Epidermal melanocyte (primary cell): ENCODE measurements around the gene SLC39A11.
"Not testable (repeated sequence)": the region's sequence is repeated elsewhere in the genome, so short reads cannot be mapped to it uniquely, and the experiment has no call there.

Source experiments
- DNase-seq: peaks from one replicate; pipeline ENCODE4 v3.0.0; 2011; ENCODE audit warnings: low spot score; ENCODE audit not compliant: insufficient read length

The SLC39A11 gene

GRCh38 chr17:72802726-72803125 is 289.8 kb downstream of the SLC39A11 start:
- DNase-seq: no peak

GRCh38 chr17:72797142-72797541 is 295.3 kb downstream of the SLC39A11 start:
- DNase-seq: no peak

- DNase-seq: no peak
Measured at GRCh38 chr17:72795941-72796340, 296.5 kb downstream of the SLC39A11 start.

DNA sequence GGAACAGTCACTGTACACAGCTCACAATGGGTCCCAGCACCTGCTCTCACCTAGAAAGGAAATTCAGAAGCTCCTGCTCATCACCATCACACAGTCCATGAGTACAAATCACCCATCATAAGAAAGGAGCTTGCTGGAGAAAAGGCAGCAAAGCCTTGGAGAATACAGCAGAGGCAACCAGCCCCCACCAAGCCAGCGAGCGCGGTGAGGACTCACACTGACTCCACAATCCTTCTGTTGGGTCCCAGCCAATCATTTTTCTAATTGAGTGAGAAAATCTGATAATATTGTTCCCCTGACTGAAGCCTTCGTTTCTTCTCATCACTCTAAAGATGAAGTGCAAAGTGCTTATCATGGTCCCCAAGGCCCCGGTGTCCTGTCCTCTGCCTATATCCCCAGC is 298.3 kb downstream of the SLC39A11 start:
- DNase-seq: no peak

- DNase-seq: no peak
Measured at GRCh38 chr17:72792771-72793170, 299.7 kb downstream of the SLC39A11 start.

DNA sequence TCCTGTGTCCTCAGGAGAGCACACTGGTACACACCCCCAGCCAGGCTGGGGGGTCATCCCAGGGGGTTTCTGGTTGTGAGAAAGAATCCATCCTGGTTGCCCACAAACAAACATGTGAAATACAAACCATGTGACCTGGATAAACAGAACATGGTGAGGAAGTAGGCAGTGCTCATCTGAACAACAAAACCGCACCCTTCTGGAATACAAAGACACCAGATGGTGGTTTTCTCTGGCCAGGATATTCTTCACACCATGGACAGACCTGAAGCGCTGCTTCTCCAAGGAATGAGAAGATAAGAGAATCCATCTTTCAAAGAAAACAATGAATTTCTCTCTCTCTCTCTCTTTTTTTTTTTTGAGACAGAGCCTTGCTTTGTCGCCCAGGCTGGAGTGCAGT is 302.3 kb downstream of the SLC39A11 start:
- no peak for DNase-seq

- no peak for DNase-seq
Measured at GRCh38 chr17:72789711-72790110, 302.8 kb downstream of the SLC39A11 start.

DNA sequence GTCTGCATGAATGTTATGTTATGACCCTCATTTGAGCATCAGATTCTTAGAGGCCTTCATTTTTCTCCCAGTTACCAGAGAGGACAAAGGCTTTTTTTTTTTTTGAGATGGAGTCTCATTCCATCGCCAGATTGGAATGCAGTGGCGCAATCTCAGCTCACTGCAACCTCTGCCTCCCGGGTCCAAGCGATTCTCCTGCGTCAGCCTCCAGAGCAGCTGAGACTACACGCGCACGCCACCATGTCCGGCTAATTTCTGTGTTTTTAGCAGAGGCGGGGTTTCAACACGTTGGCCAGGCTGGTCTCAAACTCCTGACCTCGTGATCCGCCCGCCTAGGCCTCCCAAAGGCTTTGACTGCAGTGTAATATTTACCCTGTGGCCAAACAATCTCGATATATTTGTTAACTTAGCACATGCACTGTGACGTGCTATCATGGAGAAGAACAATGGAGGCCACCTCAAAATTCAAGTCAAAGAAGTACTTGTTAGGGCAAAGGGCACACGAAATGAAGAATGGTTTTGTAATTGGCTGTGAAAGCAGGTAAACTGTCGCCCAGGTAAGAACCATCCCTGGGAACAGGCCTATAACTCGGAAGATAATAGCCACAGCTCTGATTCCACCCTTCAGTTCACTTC is 303.4 kb downstream of the SLC39A11 start:
- DNase-seq: no peak

- no peak for DNase-seq
Measured at GRCh38 chr17:72786209-72786608, 306.3 kb downstream of the SLC39A11 start.

DNA sequence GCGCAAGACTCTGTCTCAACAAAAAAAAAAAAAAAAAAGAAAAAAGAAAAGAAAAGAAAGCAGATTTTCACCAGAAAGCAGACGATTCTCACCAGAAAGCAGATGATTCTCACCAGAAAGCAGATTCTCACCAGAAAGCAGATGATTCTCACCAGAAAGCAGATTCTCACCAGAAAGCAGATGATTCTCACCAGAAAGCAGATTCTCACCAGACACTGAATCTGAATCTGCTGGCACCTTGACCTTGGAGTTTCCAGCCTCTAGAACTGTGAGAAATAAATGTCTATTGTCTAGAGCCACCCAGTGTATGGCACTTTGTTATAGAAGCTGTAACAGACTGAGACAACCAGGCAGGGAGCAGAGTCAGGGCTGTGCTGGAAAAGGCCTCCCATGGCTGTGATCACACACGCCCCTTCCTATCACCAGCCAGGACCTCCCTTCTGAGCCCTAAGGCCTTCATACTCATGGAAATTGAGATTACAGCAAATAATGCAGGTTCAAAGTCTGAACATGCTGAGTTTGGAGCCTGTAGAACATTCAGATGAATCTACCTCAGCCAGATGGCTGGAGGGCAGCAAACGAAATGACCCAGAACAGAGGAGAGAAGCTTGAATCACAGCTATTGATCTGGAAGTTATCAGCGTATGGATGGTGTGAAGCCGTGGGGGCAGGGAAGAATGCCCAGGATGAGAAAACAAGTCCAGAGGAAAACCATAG is 309.3 kb downstream of the SLC39A11 start:
- DNase-seq: no peak

GRCh38 chr17:72782437-72782836 is 310.1 kb downstream of the SLC39A11 start:
- not testable (repeated sequence) for DNase-seq

DNA sequence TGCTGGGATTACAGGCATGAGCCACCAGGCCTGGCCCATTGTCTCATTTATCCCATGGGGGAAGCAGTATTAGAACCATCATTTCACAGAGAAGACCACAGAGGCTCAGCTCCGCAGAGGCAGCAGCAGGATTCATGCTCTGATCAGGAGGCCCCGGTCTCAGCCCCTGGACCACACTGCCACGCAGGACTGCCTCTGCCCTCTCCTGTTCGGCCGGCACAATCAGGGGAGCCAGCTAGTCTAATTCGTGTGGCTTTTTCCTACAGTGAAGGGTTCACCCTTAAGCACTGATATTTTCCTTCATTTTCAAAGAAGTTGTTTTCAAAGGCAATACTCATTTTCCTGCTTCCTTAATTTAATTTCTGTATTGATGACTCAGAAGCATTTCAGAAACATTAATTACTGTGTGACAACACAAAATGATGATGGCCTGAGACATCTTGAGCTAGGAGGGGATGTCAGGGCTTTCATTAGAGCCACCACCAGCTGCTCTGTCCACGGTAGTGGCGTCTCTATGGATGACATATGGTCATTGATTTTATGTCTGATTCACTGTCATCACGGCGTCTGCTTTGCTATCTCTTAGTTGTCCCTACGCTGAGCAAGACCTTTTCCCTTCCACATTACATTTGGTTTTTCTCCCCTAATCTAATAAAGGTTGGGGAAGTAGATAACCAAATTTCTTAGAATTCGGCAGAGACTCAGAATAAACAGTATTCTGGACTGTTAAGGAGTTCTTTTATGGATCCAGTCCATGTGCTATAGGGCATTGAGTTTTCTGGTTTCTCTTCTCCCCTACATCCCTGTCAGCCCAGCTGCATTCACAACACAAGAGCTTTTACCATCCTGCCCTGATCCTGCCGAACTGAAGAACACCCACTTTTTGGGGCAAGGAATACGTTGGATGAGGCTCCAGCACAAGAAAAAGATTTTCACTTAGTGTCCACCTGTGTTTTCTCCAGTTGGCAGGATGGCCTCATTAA is 314.0 kb downstream of the SLC39A11 start:
- no peak for DNase-seq

DNA sequence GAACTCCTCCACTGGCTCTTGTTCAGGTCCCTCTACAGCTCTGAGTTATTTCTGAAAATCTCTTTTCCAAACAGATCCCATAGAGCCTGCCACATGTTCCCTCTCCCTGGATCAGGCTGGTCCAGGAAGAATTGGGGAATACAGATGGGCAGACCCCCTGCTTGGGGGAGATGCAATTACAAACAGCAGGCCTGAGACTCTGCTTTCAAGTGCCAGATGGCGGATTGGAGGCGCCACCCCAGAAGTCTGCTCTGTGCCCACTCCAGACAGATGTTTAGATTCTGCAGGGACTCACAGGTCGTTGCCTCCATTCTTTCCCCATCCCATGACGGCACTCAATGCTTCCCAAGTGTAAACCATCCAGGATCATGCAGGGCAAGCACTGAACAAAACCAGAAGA is 316.6 kb downstream of the SLC39A11 start:
- DNase-seq: no peak

- DNase-seq: no peak
Measured at GRCh38 chr17:72775237-72775636, 317.3 kb downstream of the SLC39A11 start.

GRCh38 chr17:72774236-72774635 is 318.3 kb downstream of the SLC39A11 start:
- DNase-seq: no peak

DNA sequence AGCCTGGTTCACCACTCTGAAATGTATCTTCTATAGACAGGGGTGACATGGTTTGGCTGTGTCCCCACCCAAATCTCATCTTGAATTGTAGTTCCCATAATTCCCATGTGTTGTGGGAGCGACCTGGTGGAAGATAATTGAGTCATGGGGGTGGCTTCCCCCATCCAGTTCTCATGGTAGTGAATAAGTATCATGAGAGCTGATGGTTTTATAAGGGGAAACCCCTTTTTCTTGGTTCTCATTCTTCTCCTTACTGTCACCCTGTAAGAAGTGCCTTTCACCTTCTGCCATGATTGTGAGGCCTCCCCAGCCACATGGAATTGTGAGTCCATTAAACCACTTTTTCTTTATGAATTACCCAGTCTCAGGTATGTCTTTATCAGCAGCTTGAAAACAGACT is 319.3 kb downstream of the SLC39A11 start:
- DNase-seq: not testable (repeated sequence)

- DNase-seq: no peak
Measured at GRCh38 chr17:72772331-72772821, 320.1 kb downstream of the SLC39A11 start.

DNA sequence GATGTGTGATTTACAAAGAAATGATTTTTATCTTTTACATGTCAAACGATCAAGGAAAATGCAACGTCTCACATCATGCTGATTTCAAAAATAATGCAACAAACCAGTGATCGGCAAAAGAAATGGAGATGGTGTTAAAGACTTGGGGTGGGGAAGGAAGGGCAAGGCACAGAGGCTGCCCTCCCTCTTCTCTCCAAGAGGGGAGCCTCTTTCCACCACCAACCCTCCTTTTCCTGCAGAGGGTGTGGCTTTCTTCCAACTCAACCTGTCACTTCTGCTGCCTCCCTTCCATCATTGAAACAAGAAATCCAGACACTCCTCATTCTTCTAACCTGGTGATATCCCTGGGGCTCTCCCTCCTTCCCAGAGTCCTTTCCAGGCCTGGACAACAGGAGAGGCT is 320.8 kb downstream of the SLC39A11 start:
- no peak for DNase-seq

DNA sequence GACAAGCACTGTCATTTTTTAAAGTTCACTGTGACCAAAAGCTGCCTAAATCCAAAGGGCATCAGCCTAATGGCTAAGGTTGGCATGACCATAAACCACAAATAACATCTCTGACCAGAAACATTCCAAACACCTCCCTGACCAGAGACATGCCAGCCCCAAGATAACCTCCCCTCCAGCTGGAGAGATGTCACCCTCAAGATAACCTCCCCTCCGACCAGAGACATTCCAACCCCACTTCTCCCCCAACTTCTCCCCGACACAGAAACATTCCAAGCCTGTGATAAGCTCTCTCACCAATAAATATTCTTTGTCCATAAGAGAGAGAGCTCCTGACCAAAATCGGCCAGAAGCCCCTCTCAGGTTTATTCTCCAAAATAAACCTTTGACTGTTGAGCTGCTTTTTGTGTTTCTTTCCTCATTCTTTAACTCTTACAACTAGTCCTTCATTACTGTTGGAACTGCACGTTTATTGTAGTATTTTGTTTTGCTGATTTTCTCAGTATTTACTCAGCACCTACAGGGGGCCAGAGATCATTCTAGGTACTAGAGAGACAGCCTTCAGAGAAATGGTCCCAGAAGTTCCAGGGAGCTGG is 325.6 kb downstream of the SLC39A11 start:
- DNase-seq: no peak

DNA sequence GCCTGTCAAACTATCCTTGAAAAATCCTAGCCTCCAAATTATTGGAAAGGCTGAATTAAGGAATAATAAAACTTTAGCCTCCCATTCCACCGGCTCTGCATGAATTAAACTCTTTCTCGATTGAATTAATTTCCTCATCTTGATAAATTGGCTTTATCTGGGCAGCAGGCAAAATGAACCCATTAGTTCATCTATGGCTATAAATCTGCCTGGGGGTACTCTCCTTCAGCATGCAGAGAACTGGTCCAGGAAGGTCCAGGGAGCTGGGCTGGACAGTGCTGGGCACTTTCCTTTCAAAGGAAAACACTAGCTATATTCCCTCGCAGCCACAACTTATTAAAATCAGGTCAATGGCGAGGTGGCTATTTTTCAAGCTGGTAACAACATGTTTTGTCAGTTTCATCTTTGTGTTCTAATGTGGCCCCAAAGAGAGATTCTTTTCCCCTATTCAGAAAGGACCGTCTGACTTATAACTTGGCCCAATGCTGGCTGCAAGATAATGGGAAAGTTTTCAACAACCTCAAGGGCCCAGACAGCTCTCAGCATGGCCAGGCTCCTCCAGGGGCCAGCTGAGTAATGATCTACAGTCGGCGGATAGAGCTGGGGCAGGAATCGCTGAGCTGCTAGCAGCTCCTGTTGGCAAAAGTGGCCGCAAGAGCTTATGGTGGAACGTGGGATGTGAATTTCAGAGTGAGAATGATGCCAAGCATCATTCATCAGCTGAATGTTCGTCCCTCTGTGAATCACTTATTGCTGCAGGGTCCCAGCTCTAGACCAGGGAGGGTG is 326.9 kb downstream of the SLC39A11 start:
- DNase-seq: no peak

DNA sequence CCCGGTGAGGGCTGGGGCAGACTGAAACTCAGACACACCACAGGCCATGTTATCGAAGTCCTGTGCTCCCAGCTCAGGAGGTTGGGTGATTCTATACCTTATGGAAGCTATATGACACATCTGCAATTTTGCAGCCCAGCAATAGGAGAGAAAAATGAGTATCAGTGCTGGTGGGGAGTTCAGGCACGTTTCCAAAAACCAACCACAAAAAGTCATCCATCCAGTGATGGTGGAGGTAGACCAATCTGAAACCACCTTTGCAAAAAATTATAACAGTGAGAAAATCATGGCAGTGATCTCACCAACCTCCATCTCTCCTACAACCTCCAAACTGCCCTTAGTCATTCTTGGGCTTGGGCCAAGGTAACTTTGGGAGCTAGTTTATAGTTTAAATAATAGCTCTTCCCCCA is 327.9 kb downstream of the SLC39A11 start:
- DNase-seq: no peak
